CD14-positive monocyte (primary cell): ENCODE results near the gene PCP4. TPM values are rescaled to one million over a fixed set of nuclear protein-coding genes. Genes with fewer than 3 reads are reported as not detected.

Source experiments
- DNase-seq, 3 donors: peaks; one replicate each; pipeline ENCODE4 v3.0.0-alpha.2; 2011 to 2022
- H2AFZ ChIP-seq: 2 replicates; pipeline ENCODE4 v1.6.0; 2012; ENCODE audit warnings: mild to moderate bottlenecking, low read depth, low read length, inconsistent platforms; ENCODE audit not compliant: insufficient read depth, poor library complexity, severe bottlenecking
- H3K27ac ChIP-seq, 2 donors: 1 replicate in 1 of 2; 2 replicates in 1 of 2; pipeline ENCODE4 v1.5.1; 2012 to 2013; ENCODE audit warnings: low read length in 2 of 2, control low read depth in 1 of 2, inconsistent platforms in 1 of 2, low read depth in 1 of 2, mild to moderate bottlenecking in 1 of 2
- H3K27me3 ChIP-seq, 2 donors: one replicate each; pipeline versions ENCODE4 v1.6.0 to v1.6.1; 2011 to 2013; ENCODE audit warnings: low read length in 2 of 2; ENCODE audit not compliant: control insufficient read depth in 2 of 2, insufficient read depth in 2 of 2
- H3K36me3 ChIP-seq, 2 donors: replicated peaks in 1 of 2; 1 replicate in 1 of 2; 2 replicates in 1 of 2; pipeline versions ENCODE4 v1.5.1 to v1.6.1; 2012 to 2013; ENCODE audit warnings: low read length in 2 of 2, control low read depth in 1 of 2, inconsistent platforms in 1 of 2, mild to moderate bottlenecking in 1 of 2; ENCODE audit not compliant: insufficient read depth in 2 of 2, control insufficient read depth in 1 of 2
- H3K4me1 ChIP-seq, 2 donors: 1 replicate in 1 of 2; 2 replicates in 1 of 2; pipeline versions ENCODE4 v1.5.1 to v1.6.1; 2012 to 2013; ENCODE audit warnings: low read length in 2 of 2, control low read depth in 1 of 2, inconsistent platforms in 1 of 2, mild to moderate bottlenecking in 1 of 2, moderate library complexity in 1 of 2; ENCODE audit not compliant: insufficient read depth in 2 of 2, control insufficient read depth in 1 of 2
- H3K4me2 ChIP-seq: replicated peaks from 2 replicates; pipeline ENCODE3; 2012; ENCODE audit warnings: low read length, moderate library complexity, mild to moderate bottlenecking; ENCODE audit not compliant: poor library complexity, severe bottlenecking; ENCODE audit errors: extremely low read depth
- H3K4me3 ChIP-seq, 3 experiments: fragments of 200-600 bp in 1 of 3; sonication (generic) in 1 of 3; replicated peaks in 1 of 3; 1 replicate in 2 of 3; 2 replicates in 1 of 3; pipeline ENCODE4 v1.5.1; 2011 to 2013; ENCODE audit warnings: low read length in 3 of 3, mild to moderate bottlenecking in 3 of 3, control low read depth in 2 of 3, low read depth in 2 of 3, inconsistent platforms in 1 of 3, moderate library complexity in 1 of 3
- H3K79me2 ChIP-seq: 2 replicates; pipeline ENCODE4 v1.6.0; 2012; ENCODE audit warnings: mild to moderate bottlenecking, control low read depth, inconsistent platforms, low read length, moderate library complexity; ENCODE audit not compliant: insufficient read depth
- H3K9ac ChIP-seq: 2 replicates; pipeline ENCODE4 v1.6.0; 2017; ENCODE audit warnings: low read length, mild to moderate bottlenecking; ENCODE audit not compliant: insufficient read depth, poor library complexity, severe bottlenecking
- H3K9me3 ChIP-seq, 2 donors: replicated peaks in 1 of 2; 1 replicate in 1 of 2; 2 replicates in 1 of 2; pipeline versions ENCODE4 v1.5.1 to v1.6.1; 2012 to 2013; ENCODE audit warnings: low read length in 2 of 2, control low read depth in 1 of 2; ENCODE audit not compliant: control insufficient read depth in 1 of 2, insufficient read depth in 1 of 2
- H4K20me1 ChIP-seq: 2 replicates; pipeline ENCODE4 v1.6.0; 2012; ENCODE audit warnings: mild to moderate bottlenecking, low read length, control low read depth, moderate library complexity; ENCODE audit not compliant: insufficient read depth
- H3K27ac Mint-ChIP-seq, 7 donors: one replicate each; pipeline ENCODE4 v1.8.0; 2020; ENCODE audit warnings: mild to moderate bottlenecking in 7 of 7, mixed read lengths in 7 of 7, moderate library complexity in 6 of 7, inconsistent platforms in 2 of 7
- H3K27me3 Mint-ChIP-seq, 3 donors: one replicate each; pipeline ENCODE4 v1.8.0; 2021 to 2022; ENCODE audit warnings: low read depth in 3 of 3, mild to moderate bottlenecking in 3 of 3, mixed read lengths in 3 of 3, moderate library complexity in 3 of 3, inconsistent platforms in 1 of 3
- H3K36me3 Mint-ChIP-seq, 2 donors: one replicate each; pipeline ENCODE4 v1.8.0; 2020; ENCODE audit warnings: mixed read lengths in 2 of 2, inconsistent platforms in 1 of 2, mild to moderate bottlenecking in 1 of 2
- H3K4me1 Mint-ChIP-seq: one replicate; pipeline ENCODE4 v1.8.0; 2020; ENCODE audit warnings: mild to moderate bottlenecking, mixed read lengths
- H3K4me3 Mint-ChIP-seq, 2 donors: one replicate each; pipeline ENCODE4 v1.8.0; 2020; ENCODE audit warnings: mild to moderate bottlenecking in 2 of 2, mixed read lengths in 2 of 2, moderate library complexity in 1 of 2
- H3K9me3 Mint-ChIP-seq, 7 donors: one replicate each; pipeline ENCODE4 v1.8.0; 2020 to 2022; ENCODE audit warnings: mixed read lengths in 7 of 7, mild to moderate bottlenecking in 6 of 7, moderate library complexity in 6 of 7, inconsistent platforms in 2 of 7
- WGBS: methylation state at CpG from one replicate; pipeline ENCODE4 v1.1.5; 2013; ENCODE audit warnings: missing lambda C conversion rate; ENCODE audit not compliant: insufficient coverage; 5-methylcytosine and 5-hydroxymethylcytosine counted together
- intact Hi-C, 2 donors: fragments of 100-400 bp; cut with micrococcal nuclease; formaldehyde crosslinking; loops; one replicate each; pipeline versions ENCODE4 v1.15.0 to v1.15.1; 2023
- polyA plus RNA-seq, 3 donors: library from polyadenylated mRNA; depleted of rRNA in 1 of 3; unstranded in 2 of 3; stranded (reverse) in 1 of 3; fragments of 300-500 nt in 2 of 3; fragments of >200 nt in 1 of 3; fragmentation: Illumina TruSeq in 2 of 3; gene quantifications; 1 replicate in 2 of 3; 2 replicates in 1 of 3; pipeline ENCODE4 v1.2.3, GENCODE V29; 2012 to 2021
- TF ChIP-seq, protein P1 (sequence below): fragments of 200-600 bp; IDR thresholded peaks from one replicate; pipeline ENCODE4 v1.8.0; 2022; ENCODE audit warnings: antibody characterized with exemption, mild to moderate bottlenecking

The PCP4 gene
- polyA plus RNA-seq, 3 donors: not detected

DNA sequence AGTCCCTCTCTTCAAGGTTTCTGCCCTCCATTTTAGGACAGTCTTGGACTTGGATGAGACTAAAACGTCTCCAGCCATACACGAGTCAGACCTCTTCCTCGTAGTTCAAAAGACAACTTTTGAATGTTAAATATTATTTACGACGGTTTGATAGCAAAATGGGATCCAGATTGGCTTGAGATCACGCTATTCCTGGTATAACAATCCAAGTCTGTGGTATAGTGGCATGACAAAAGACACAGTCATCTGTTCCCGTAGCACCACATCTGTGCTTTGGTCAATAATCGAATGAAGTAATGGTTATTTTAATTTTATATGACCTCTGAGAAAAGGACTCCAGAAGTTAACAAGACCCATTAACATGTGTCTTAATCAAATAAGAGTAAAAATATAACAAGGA, 7.0 kb downstream of the PCP4 start:
- Histone ChIP-seq H3K4me2 (no peak overlapping the region), H3K27ac (no peak overlapping the region), H3K27me3 (no peaks in the 10 kb centered on the region), H3K9me3 (no peaks in the 10 kb centered on the region), H4K20me1 (no peaks in the 10 kb centered on the region), H3K9ac (no peak overlapping the region), H3K36me3 (no peaks in the 10 kb centered on the region), H3K4me1 (no peaks in the 10 kb centered on the region), H3K79me2 (no peaks in the 10 kb centered on the region), H2AFZ (no peak overlapping the region), H3K4me3 (no peak overlapping the region)
- Mint-ChIP-seq H3K4me3 (no peak overlapping the region), H3K27ac (no peak overlapping the region), H3K9me3 (peaks cover 0 to 5% (median 0%) of the 10 kb centered on the region in 7 donors), H3K27me3 (peaks cover 0 to 2% (median 1%) of the 10 kb centered on the region in 3 donors), H3K4me1 (no peaks in the 10 kb centered on the region), H3K36me3 (no peaks in the 10 kb centered on the region)
- intact Hi-C loops: no loop called here
- TF ChIP-seq, protein P1, sequence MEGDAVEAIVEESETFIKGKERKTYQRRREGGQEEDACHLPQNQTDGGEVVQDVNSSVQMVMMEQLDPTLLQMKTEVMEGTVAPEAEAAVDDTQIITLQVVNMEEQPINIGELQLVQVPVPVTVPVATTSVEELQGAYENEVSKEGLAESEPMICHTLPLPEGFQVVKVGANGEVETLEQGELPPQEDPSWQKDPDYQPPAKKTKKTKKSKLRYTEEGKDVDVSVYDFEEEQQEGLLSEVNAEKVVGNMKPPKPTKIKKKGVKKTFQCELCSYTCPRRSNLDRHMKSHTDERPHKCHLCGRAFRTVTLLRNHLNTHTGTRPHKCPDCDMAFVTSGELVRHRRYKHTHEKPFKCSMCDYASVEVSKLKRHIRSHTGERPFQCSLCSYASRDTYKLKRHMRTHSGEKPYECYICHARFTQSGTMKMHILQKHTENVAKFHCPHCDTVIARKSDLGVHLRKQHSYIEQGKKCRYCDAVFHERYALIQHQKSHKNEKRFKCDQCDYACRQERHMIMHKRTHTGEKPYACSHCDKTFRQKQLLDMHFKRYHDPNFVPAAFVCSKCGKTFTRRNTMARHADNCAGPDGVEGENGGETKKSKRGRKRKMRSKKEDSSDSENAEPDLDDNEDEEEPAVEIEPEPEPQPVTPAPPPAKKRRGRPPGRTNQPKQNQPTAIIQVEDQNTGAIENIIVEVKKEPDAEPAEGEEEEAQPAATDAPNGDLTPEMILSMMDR: no peak
- 79% methylated on average over 2 of the region's 8 CpGs for WGBS
- DNase-seq: no peak

DNA sequence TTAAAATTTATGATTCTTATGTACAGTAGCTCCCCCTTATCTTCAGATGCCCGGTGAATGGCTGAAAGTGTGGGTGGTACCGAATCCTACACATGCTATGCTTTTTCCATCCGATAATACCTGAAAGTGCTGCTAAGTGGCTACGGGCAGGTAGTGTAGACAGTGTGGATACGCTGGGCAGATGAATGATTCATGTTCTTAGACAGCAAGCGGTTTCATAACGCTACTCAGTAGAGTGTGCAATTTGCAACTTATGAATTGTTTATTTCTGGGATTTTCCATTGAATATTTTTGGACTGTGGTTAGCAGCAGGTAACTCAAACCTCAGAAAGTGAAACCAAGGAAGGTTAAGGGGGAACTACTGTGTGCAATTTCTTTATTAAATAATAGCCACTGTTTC, 7.5 kb downstream of the PCP4 start:
- Mint-ChIP-seq H3K4me1 (no peaks in the 10 kb centered on the region), H3K27me3 (peaks cover under 1 to 2% (median 1%) of the 10 kb centered on the region in 3 donors), H3K36me3 (no peaks in the 10 kb centered on the region), H3K27ac (no peak overlapping the region), H3K4me3 (no peak overlapping the region), H3K9me3 (peaks cover 0 to 5% (median 0%) of the 10 kb centered on the region in 7 donors)
- Histone ChIP-seq H3K79me2 (no peaks in the 10 kb centered on the region), H3K27me3 (no peaks in the 10 kb centered on the region), H3K9me3 (no peaks in the 10 kb centered on the region), H4K20me1 (no peaks in the 10 kb centered on the region), H2AFZ (no peak overlapping the region), H3K9ac (no peak overlapping the region), H3K27ac (no peak overlapping the region), H3K4me3 (no peak overlapping the region), H3K36me3 (no peaks in the 10 kb centered on the region), H3K4me1 (no peaks in the 10 kb centered on the region), H3K4me2 (no peak overlapping the region)
- DNase-seq: no peak
- TF ChIP-seq, protein P1: no peak
- WGBS: 77% methylated on average over 6 of the region's 7 CpGs
- intact Hi-C loops: no loop called here
